ES-I3 (cell line): ENCODE results near the gene EXOSC7.

Experiments
- H3K36me3 ChIP-seq: 2 replicates; pipeline ENCODE4 v1.6.1; 2013; ENCODE audit warnings: mild to moderate bottlenecking, low read length, control low read depth, moderate library complexity; ENCODE audit not compliant: insufficient read depth
- H3K4me1 ChIP-seq: 2 replicates; pipeline ENCODE4 v1.6.1; 2013; ENCODE audit warnings: mild to moderate bottlenecking, control low read depth, low read length; ENCODE audit not compliant: insufficient read depth
- H3K9ac ChIP-seq: 2 replicates; pipeline ENCODE4 v1.6.1; 2013; ENCODE audit warnings: low read depth, mild to moderate bottlenecking, low read length, moderate library complexity
- H3K9me3 ChIP-seq: 2 replicates; pipeline ENCODE4 v1.6.1; 2013; ENCODE audit warnings: mild to moderate bottlenecking, low read length, moderate library complexity; ENCODE audit not compliant: control insufficient read depth, insufficient read depth

EXOSC7 gene

DNA sequence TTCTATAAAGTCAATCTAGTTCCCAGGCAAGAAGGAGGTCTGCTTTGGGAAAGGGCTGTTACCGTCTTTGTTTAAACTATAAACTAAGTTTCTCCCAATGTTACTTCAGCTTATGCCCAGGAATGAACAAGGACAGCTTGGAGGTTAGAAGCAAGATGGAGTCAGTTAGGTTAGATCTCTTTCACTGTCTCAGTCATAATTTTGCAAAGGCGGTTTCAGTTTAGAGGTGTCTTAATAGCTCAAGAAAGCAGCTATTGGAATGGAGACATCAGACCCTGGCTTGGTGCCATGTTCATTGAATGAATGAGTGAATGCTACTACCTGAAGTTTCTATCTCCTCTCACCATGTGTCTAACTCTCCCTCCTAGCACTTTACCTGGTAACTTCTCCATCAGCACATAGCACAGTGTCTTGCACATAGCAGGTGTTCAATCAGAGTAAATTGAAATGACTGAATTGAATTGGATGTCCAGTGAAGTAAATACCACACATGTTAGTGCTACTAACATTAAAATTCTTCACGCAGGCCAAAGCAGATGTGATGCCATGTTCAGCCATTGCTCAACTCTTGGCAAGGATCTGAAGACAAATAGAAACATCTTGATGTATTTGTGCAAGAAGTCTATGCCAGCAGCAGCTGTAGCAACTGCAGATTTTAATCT lies 78.3 kb downstream of the EXOSC7 start:
- Histone ChIP-seq H3K36me3 (no peaks in the 10 kb centered on the region), H3K9me3 (no peaks in the 10 kb centered on the region), H3K9ac (no peak overlapping the region), H3K4me1 (peaks cover 8% of the 10 kb centered on the region)

DNA sequence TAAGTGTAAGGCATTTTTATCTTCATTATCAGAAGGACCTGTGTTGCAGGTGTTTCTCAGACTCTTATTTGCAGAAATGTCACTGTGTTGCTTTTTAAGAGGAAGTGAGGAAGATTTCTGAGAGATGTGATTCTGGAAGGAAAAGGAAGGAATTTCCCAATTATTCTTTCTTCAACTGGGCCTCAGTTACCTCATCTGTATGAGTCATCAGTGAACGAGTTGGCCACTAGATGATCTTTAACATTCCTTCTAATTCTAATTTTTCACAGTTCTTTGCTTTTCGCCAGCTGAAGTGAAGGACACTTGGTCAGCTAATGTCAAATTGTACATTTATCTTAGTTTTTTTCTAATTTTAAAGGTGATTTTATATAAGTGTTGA lies 79.0 kb downstream of the EXOSC7 start:
- Histone ChIP-seq H3K4me1 (peaks cover 10% of the 10 kb centered on the region), H3K36me3 (no peaks in the 10 kb centered on the region), H3K9me3 (no peaks in the 10 kb centered on the region), H3K9ac (no peak overlapping the region)

DNA sequence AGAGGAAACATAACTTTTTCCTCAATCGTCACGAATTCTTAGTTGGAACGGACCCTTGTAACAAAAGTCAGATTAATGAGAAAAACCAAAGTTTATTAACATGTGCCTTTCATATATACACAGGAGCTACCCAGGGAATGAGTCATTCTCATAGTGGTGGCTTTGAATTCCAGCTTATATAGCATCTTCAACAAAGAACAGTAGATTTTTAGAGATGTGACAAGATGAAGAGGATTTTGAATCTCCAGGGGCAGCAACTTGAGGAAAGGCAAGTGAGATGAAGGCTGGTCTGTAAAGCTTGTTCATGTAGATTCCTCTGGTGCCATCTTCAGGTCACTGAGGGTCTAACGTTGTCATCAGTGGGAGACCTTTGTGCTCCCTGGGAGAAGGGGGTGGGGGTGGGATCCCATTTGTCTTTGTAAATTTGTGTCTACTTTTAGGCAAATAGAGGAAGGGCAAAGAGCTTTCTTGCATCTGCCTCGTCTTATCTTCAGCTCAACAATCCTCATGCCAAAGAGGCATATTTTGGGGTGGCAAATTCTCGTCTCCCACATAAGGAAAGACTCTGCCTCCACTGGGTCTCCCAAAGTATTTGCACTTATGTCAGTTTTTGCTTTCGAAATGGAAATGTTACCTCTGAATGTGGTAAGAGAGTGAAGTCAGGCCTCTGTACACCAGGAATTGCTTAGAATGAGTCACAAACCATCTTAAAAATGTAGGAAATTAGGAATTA lies 79.5 kb downstream of the EXOSC7 start:
- Histone ChIP-seq H3K4me1 (peaks cover 12% of the 10 kb centered on the region), H3K9ac (no peak overlapping the region)

DNA sequence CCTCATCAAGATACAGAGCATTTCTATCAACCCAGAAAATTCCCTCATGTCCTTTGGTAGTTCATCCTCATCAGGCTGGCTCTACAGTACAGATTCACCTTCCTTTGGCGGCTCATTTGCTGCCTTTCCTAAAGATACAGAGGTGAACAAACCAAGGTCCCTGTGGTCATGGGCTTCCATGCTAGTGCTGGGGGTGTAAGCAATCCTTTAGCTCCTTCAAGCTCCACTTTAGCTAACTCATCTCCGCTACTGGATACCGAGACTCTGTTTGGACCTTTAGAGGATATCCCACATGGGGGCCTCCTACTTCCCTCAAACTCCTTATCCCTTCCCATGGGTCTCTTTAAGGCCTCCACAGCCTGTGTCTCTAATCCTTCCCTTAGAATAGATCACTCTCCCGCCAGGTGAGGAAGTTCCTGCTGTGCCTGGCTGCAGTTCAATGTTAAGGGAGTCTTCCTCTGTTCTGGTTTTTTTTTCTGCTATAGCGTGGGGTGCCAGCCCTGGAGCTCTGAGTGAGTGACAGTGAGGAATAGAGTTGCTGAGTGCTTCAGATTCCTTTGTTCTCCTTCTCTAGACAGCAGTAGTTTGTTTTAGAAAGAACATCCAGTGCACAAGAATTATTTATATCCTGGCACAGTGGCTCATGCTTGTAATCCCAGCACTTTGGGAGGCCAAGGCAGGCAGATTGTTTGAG lies 80.7 kb downstream of the EXOSC7 start:
- H3K4me1 ChIP-seq = peaks cover 12% of the 10 kb centered on the region
- H3K36me3 ChIP-seq = no peaks in the 10 kb centered on the region
- no peaks in the 10 kb centered on the region for H3K9me3 ChIP-seq
- H3K9ac ChIP-seq = no peak overlapping the region

More for the DNA sequence above, 79.5 kb downstream of the EXOSC7 start:
- no peaks in the 10 kb centered on the region for H3K36me3 ChIP-seq
- H3K9me3 ChIP-seq = no peaks in the 10 kb centered on the region

DNA sequence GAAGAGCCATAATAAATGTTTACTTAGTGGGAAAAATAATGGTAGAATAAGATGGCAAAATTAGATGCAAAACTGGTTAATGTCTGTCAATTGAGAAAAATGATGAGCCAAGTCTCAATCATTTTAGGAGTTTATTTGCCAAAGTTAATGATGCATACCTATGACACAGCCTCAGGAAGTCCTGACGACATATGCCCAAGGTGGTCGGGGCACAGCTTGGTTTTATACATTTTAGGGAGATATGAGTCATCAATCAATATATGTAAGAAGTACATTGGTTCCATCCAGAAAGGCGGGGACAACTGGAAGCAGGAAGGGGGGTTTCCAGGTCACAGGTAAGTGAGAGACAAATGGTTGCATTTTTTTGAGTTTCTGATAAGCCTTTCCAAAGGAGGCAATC lies 81.5 kb downstream of the EXOSC7 start:
- Histone ChIP-seq H3K9ac (no peak overlapping the region), H3K4me1 (peaks cover 12% of the 10 kb centered on the region), H3K9me3 (no peaks in the 10 kb centered on the region), H3K36me3 (no peaks in the 10 kb centered on the region)

DNA sequence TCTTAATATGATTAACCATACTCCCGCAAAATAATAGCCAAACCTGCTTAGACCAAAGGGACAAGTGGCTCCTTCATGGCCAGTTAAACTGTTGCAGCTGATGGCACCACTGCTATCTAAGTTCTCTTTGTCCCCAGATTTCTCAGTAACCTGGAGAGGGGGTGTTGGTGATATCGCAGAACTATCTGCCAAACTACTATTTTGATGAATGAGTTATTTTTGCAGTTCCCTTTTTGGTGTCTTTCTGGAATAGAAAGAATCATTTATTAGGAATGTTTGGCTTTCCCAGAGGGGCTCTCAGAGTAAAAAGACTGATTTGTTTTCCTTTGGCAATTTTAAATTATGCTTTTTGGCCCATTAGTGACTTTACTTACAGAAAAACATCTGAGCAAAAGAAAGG lies 83.1 kb downstream of the EXOSC7 start:
- Histone ChIP-seq H3K4me1 (peaks cover 12% of the 10 kb centered on the region), H3K9ac (no peak overlapping the region), H3K9me3 (no peaks in the 10 kb centered on the region), H3K36me3 (no peaks in the 10 kb centered on the region)

DNA sequence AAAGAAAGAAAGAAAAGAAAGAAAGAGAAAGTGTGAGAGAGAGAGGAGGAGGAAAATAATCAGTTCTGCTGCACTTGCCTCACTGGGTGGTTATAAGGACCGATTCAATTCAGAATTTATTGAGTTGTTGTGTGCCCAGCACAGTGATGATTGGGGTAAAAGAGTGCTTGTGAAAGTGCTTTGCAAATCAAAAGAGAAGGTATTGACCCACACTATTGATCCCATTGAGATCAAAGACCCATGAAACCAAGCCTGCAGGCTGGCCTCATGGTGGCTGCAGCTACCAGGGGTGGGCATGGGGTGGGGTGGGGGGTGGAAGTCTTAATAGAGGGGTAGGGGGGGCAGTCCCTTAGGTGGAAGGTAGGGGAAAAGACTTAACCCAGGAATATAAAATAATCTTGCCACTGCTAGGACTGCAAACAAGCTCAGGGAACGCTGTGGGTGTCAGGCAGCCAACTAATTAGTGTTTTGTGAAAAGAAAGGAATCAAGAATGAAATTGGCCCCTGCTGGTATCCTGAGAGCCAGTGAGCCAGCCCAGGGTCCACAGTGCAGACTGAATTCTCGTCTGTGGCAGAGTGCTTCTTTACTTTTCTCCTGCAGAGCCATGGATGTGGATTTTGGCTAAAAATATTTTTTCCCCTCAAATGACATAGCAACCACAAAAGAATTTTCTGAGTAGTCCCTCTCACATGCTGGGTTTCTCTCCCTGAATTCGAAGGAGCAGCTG lies 84.3 kb downstream of the EXOSC7 start:
- Histone ChIP-seq H3K9me3 (no peaks in the 10 kb centered on the region), H3K4me1 (peaks cover 9% of the 10 kb centered on the region), H3K9ac (no peak overlapping the region), H3K36me3 (no peaks in the 10 kb centered on the region)
